Testis (tissue), 3 donors: ENCODE data around the gene PGP. TPM values are rescaled to one million over a fixed set of nuclear protein-coding genes. Genes with fewer than 3 reads are reported as not detected.

Source experiments
- DNase-seq: peaks from one replicate; pipeline ENCODE4 v3.0.0-alpha.2; 2019
- H3K27ac ChIP-seq, 2 donors: fragments of 200-600 bp; sonication (generic); one replicate each; pipeline ENCODE4 v1.5.1; 2019
- H3K27me3 ChIP-seq: fragments of 200-600 bp; sonication (generic); one replicate; pipeline ENCODE4 v1.5.1; 2019
- H3K36me3 ChIP-seq: fragments of 200-600 bp; sonication (generic); one replicate; pipeline ENCODE4 v1.5.1; 2017; ENCODE audit warnings: low read depth; ENCODE audit errors: missing control alignments
- H3K4me1 ChIP-seq: fragments of 200-600 bp; sonication (generic); one replicate; pipeline ENCODE4 v1.5.1; 2019
- H3K4me3 ChIP-seq, 2 donors: fragments of 200-600 bp; sonication (generic); one replicate each; pipeline ENCODE4 v1.5.1; 2017 to 2019
- H3K9me3 ChIP-seq: fragments of 200-600 bp; sonication (generic); one replicate; pipeline ENCODE4 v1.5.1; 2017
- CTCF ChIP-seq, 3 experiments: fragments of 450-650 bp in 2 of 3; fragments of 200-600 bp in 1 of 3; sonication (generic) in 1 of 3; IDR thresholded peaks; one replicate each; pipeline ENCODE4 v1.5.1; 2016 to 2019; ENCODE audit warnings: antibody characterized with exemption in 3 of 3, mild to moderate bottlenecking in 2 of 3, moderate library complexity in 1 of 3
- POLR2A ChIP-seq: fragments of 450-650 bp; IDR thresholded peaks from one replicate; pipeline ENCODE4 v1.6.1; 2017; ENCODE audit warnings: antibody characterized with exemption, mild to moderate bottlenecking, moderate library complexity
- WGBS, 2 donors: methylation state at CpG; one replicate each; pipeline ENCODE4 v1.1.5; 2018; 5-methylcytosine and 5-hydroxymethylcytosine counted together
- intact Hi-C: fragments of 100-400 bp; cut with DNase I; formaldehyde crosslinking; loops from one replicate; pipeline ENCODE4 v1.15.1; 2023; ENCODE audit warnings: low total_unique reads
- polyA plus RNA-seq: library from polyadenylated mRNA; stranded (reverse); fragments of 350-450 nt; fragmentation: Illumina TruSeq; extraction: RNeasy Lipid Tissue Mini Kit (QIAGEN cat#74804); gene quantifications from one replicate; pipeline ENCODE4 v1.2.3, GENCODE V29; 2014; ENCODE audit warnings: low read depth, low replicate concordance; ENCODE audit not compliant: insufficient read depth
- total RNA-seq, 2 donors: library from RNA; depleted of rRNA; stranded (reverse); fragments of >200 nt; gene quantifications; one replicate each; pipeline ENCODE4 v1.2.3, GENCODE V29; 2016

Gene PGP
- total and polyA plus RNA-seq, 3 donors from 2014 or later, result 50.0 to 118 (median 56.3) TPM

- Histone ChIP-seq H3K4me1 (peaks cover 6% of the 10 kb centered on the region), H3K27me3 (no peaks in the 10 kb centered on the region), H3K9me3 (no peaks in the 10 kb centered on the region), H3K4me3 (no peak overlapping the region), H3K36me3 (no peaks in the 10 kb centered on the region), H3K27ac (no peak overlapping the region)
- intact Hi-C loops, result no loop called here
- no peak for TF ChIP-seq POLR2A
- no peak for TF ChIP-seq CTCF (IDR thresholded peaks at IDR 0.05)
- no peak for DNase-seq
- 90 to 95% methylated on average over 7 to 12 of the region's 12 CpGs for WGBS, 2 donors
Observed at GRCh38 chr16:2165861-2166260, 48.8 kb downstream of the PGP start.

GRCh38 chr16:2163211-2163881 is 51.3 kb downstream of the PGP start:
- 94 to 95% methylated on average over 17 to 24 of the region's 26 CpGs for WGBS, 2 donors
- Histone ChIP-seq H3K9me3 (no peaks in the 10 kb centered on the region), H3K4me1 (peaks cover 18% of the 10 kb centered on the region), H3K27me3 (no peaks in the 10 kb centered on the region), H3K4me3 (no peak overlapping the region), H3K36me3 (no peaks in the 10 kb centered on the region), H3K27ac (no peak overlapping the region)
- intact Hi-C loops, result no loop called here
- DNase-seq, result no peak
- TF ChIP-seq CTCF (IDR thresholded peaks at IDR 0.05) (no peak), POLR2A (no peak)

GRCh38 chr16:2162676-2163118 is 51.9 kb downstream of the PGP start:
- Histone ChIP-seq H3K9me3 (no peaks in the 10 kb centered on the region), H3K27me3 (no peaks in the 10 kb centered on the region), H3K4me1 (peaks cover 25% of the 10 kb centered on the region), H3K4me3 (no peak overlapping the region), H3K36me3 (no peaks in the 10 kb centered on the region), H3K27ac (no peak overlapping the region)
- 80 to 91% methylated on average over 12 to 13 of the region's 13 CpGs for WGBS, 2 donors
- DNase-seq, result no peak
- no peak for TF ChIP-seq CTCF (IDR thresholded peaks at IDR 0.05)
- TF ChIP-seq POLR2A, result no peak
- intact Hi-C loops, result no loop called here

- no peak for DNase-seq
- no peak overlapping the region for H3K4me3 ChIP-seq
- no peaks in the 10 kb centered on the region for H3K36me3 ChIP-seq
- 97% methylated on average over 5 to 10 of the region's 10 CpGs for WGBS, 2 donors
- TF ChIP-seq POLR2A, result no peak
- TF ChIP-seq CTCF (IDR thresholded peaks at IDR 0.05), result no peak
- intact Hi-C loops, result no loop called here
- H3K27me3 ChIP-seq, result no peaks in the 10 kb centered on the region
- H3K27ac ChIP-seq, result no peak overlapping the region
- no peaks in the 10 kb centered on the region for H3K9me3 ChIP-seq
- peaks cover 32% of the 10 kb centered on the region for H3K4me1 ChIP-seq
Observed at GRCh38 chr16:2161911-2162310, 52.7 kb downstream of the PGP start.

Other genes starting within 250 kb of the PGP start
- 100 to 1,000 TPM in 1 of 2 donors, 10 to 100 TPM in 1; 86.7 to 210 TPM for gene RNF151, start 248.0 kb downstream of the PGP start, total RNA-seq
- 153 TPM for gene RNF151, start 248.0 kb downstream of the PGP start, polyA plus RNA-seq
- gene TBL3, start 242.8 kb downstream of the PGP start, total RNA-seq, result 100 to 1,000 TPM in 1 of 2 donors, 10 to 100 TPM in 1; 83.4 to 109 TPM
- 77.1 TPM for gene TBL3, start 242.8 kb downstream of the PGP start, polyA plus RNA-seq
- gene NOXO1, start 233.4 kb downstream of the PGP start, total RNA-seq, result 1 to 10 TPM; 4.8 to 7.6 TPM
- gene NOXO1, start 233.4 kb downstream of the PGP start, polyA plus RNA-seq, result 3.7 TPM
- gene GFER, start 230.6 kb downstream of the PGP start, total RNA-seq, result 10 to 100 TPM; 25.7 to 25.8 TPM
- gene GFER, start 230.6 kb downstream of the PGP start, polyA plus RNA-seq, result 40.0 TPM
- 10 to 100 TPM; 20.9 to 33.5 TPM for gene SYNGR3, start 224.9 kb downstream of the PGP start, total RNA-seq
- gene SYNGR3, start 224.9 kb downstream of the PGP start, polyA plus RNA-seq, result 10.0 TPM
- 10 to 100 TPM; 80.4 to 94.6 TPM for gene ZNF598, start 205.0 kb downstream of the PGP start, total RNA-seq
- gene ZNF598, start 205.0 kb downstream of the PGP start, polyA plus RNA-seq, result 46.3 TPM
- 1 to 10 TPM; 7.3 to 8.2 TPM for gene NPW, start 195.1 kb downstream of the PGP start, total RNA-seq
- gene NPW, start 195.1 kb downstream of the PGP start, polyA plus RNA-seq, result 3.9 TPM
- gene NHERF2, start 187.9 kb downstream of the PGP start, total RNA-seq, result 10 to 100 TPM; 54.1 to 59.9 TPM
- gene NHERF2, start 187.9 kb downstream of the PGP start, polyA plus RNA-seq, result 50.6 TPM
- 10 to 100 TPM; 24.6 to 35.6 TPM for gene NTHL1, start 167.0 kb downstream of the PGP start, total RNA-seq
- gene NTHL1, start 167.0 kb downstream of the PGP start, polyA plus RNA-seq, result 18.0 TPM
- gene TSC2, start 166.9 kb downstream of the PGP start, total RNA-seq, result 100 to 1,000 TPM; 222 to 271 TPM
- gene TSC2, start 166.9 kb downstream of the PGP start, polyA plus RNA-seq, result 136 TPM
- gene PKD1, start 78.9 kb downstream of the PGP start, total RNA-seq, result 100 to 1,000 TPM; 323 to 337 TPM
- 83.4 TPM for gene PKD1, start 78.9 kb downstream of the PGP start, polyA plus RNA-seq
- 1 to 10 TPM; 3.2 to 3.6 TPM for gene RAB26, start 66.2 kb downstream of the PGP start, total RNA-seq
- gene RAB26, start 66.2 kb downstream of the PGP start, polyA plus RNA-seq, result 1.5 TPM
- gene TRAF7, start 59.1 kb downstream of the PGP start, total RNA-seq, result 10 to 100 TPM; 36.0 to 46.1 TPM
- 44.6 TPM for gene TRAF7, start 59.1 kb downstream of the PGP start, polyA plus RNA-seq
- gene CASKIN1, start 18.2 kb downstream of the PGP start, total RNA-seq, result 100 to 1,000 TPM in 1 of 2 donors, 1 to 10 TPM in 1; 6.4 to 159 TPM
- gene CASKIN1, start 18.2 kb downstream of the PGP start, polyA plus RNA-seq, result 2.1 TPM
- 100 to 1,000 TPM in 1 of 2 donors, 10 to 100 TPM in 1; 95.4 to 113 TPM for gene MLST8, start 9.4 kb downstream of the PGP start, total RNA-seq
- 89.0 TPM for gene MLST8, start 9.4 kb downstream of the PGP start, polyA plus RNA-seq
- 10 to 100 TPM; 37.8 to 66.5 TPM for gene BRICD5, start 4.0 kb downstream of the PGP start, total RNA-seq
- gene BRICD5, start 4.0 kb downstream of the PGP start, polyA plus RNA-seq, result 25.1 TPM
- 10 to 100 TPM; 57.4 to 69.4 TPM for gene E4F1, start 8.8 kb upstream of the PGP start, total RNA-seq
- 20.0 TPM for gene E4F1, start 8.8 kb upstream of the PGP start, polyA plus RNA-seq
- 1 to 10 TPM; 2.5 to 3.5 TPM for gene DNASE1L2, start 21.6 kb upstream of the PGP start, total RNA-seq
- gene DNASE1L2, start 21.6 kb upstream of the PGP start, polyA plus RNA-seq, result 1.1 TPM
- 10 to 100 TPM; 36.1 to 39.0 TPM for gene ECI1, start 36.7 kb upstream of the PGP start, total RNA-seq
- 25.5 TPM for gene ECI1, start 36.7 kb upstream of the PGP start, polyA plus RNA-seq
- 100 to 1,000 TPM; 261 to 294 TPM for gene RNPS1, start 53.3 kb upstream of the PGP start, total RNA-seq
- gene RNPS1, start 53.3 kb upstream of the PGP start, polyA plus RNA-seq, result 197 TPM
- gene ABCA3, start 125.9 kb upstream of the PGP start, total RNA-seq, result 10 to 100 TPM; 35.1 to 38.1 TPM
- 24.5 TPM for gene ABCA3, start 125.9 kb upstream of the PGP start, polyA plus RNA-seq
- 10 to 100 TPM in 1 of 2 donors, 1 to 10 TPM in 1; 9.4 to 10.8 TPM for gene CCNF, start 214.6 kb upstream of the PGP start, total RNA-seq
- gene CCNF, start 214.6 kb upstream of the PGP start, polyA plus RNA-seq, result 6.0 TPM
- 10 to 100 TPM; 18.0 to 19.4 TPM for gene TEDC2, start 245.3 kb upstream of the PGP start, total RNA-seq
- gene TEDC2, start 245.3 kb upstream of the PGP start, polyA plus RNA-seq, result 7.7 TPM